ENCODE measurements around the gene CTTN.
A peak's percentile ranks its signal among the peaks of the same experiment; 100 is the strongest.

CTTN gene

GRCh38 chr11:70477609-70478008 lies 79.3 kb downstream of the CTTN start:
- DNase-seq: peak; percentile 29

- no peak for DNase-seq
Observed at GRCh38 chr11:70478166-70478890, 80.0 kb downstream of the CTTN start.

- DNase-seq: no peak
Observed at GRCh38 chr11:70480711-70481110, 82.4 kb downstream of the CTTN start.

GRCh38 chr11:70481625-70482528 lies 83.5 kb downstream of the CTTN start:
- DNase-seq: no peak

GRCh38 chr11:70482529-70482917 lies 84.2 kb downstream of the CTTN start:
- DNase-seq: no peak

- DNase-seq: peak; percentile 26
Observed at GRCh38 chr11:70483077-70483861, 84.9 kb downstream of the CTTN start.

GRCh38 chr11:70483917-70484316 lies 85.6 kb downstream of the CTTN start:
- no peak for DNase-seq

- no peak for DNase-seq
Observed at GRCh38 chr11:70485326-70486025, 87.1 kb downstream of the CTTN start.

GRCh38 chr11:70486026-70486415 lies 87.7 kb downstream of the CTTN start:
- DNase-seq: no peak
